HL-60 (cell line): ENCODE results near the gene RLIM.

Experiments used
- POLR2AphosphoS5 ChIP-seq: IDR thresholded peaks from 2 replicates; pipeline ENCODE4 v1.6.1; 2012; ENCODE audit warnings: low read depth
- TF ChIP-seq, protein P1 (sequence below): IDR thresholded peaks from one replicate; pipeline ENCODE4 v1.5.1; 2011; ENCODE audit warnings: low read length, control low read depth, inconsistent platforms; ENCODE audit not compliant: insufficient read depth
- TF ChIP-seq, protein P2 (sequence below): IDR thresholded peaks from 2 replicates; pipeline ENCODE4 v1.6.1; 2012; ENCODE audit warnings: low read depth; ENCODE audit not compliant: insufficient replicate concordance

DNA sequence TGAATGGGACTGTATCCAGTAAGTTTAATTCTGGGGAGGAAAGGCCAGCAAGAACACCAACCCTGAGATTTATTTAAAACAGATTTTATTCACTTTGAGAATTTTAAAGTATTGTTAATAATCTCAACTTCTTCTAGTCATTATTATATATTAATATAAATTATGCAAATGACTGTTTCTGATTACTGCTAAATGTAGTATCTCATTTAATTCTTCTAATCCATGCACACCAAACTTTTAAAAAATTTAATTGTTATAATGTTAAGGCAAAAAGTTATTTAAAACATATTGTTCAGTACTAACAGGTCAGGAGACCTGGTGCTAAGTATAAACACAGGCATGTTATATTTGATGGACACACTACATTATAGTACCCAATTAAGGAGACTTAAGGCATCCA, 8.1 kb downstream of the RLIM start:
- TF ChIP-seq, protein P1, sequence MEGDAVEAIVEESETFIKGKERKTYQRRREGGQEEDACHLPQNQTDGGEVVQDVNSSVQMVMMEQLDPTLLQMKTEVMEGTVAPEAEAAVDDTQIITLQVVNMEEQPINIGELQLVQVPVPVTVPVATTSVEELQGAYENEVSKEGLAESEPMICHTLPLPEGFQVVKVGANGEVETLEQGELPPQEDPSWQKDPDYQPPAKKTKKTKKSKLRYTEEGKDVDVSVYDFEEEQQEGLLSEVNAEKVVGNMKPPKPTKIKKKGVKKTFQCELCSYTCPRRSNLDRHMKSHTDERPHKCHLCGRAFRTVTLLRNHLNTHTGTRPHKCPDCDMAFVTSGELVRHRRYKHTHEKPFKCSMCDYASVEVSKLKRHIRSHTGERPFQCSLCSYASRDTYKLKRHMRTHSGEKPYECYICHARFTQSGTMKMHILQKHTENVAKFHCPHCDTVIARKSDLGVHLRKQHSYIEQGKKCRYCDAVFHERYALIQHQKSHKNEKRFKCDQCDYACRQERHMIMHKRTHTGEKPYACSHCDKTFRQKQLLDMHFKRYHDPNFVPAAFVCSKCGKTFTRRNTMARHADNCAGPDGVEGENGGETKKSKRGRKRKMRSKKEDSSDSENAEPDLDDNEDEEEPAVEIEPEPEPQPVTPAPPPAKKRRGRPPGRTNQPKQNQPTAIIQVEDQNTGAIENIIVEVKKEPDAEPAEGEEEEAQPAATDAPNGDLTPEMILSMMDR = no peak
- no peak for TF ChIP-seq POLR2AphosphoS5
- TF ChIP-seq, protein P2, sequence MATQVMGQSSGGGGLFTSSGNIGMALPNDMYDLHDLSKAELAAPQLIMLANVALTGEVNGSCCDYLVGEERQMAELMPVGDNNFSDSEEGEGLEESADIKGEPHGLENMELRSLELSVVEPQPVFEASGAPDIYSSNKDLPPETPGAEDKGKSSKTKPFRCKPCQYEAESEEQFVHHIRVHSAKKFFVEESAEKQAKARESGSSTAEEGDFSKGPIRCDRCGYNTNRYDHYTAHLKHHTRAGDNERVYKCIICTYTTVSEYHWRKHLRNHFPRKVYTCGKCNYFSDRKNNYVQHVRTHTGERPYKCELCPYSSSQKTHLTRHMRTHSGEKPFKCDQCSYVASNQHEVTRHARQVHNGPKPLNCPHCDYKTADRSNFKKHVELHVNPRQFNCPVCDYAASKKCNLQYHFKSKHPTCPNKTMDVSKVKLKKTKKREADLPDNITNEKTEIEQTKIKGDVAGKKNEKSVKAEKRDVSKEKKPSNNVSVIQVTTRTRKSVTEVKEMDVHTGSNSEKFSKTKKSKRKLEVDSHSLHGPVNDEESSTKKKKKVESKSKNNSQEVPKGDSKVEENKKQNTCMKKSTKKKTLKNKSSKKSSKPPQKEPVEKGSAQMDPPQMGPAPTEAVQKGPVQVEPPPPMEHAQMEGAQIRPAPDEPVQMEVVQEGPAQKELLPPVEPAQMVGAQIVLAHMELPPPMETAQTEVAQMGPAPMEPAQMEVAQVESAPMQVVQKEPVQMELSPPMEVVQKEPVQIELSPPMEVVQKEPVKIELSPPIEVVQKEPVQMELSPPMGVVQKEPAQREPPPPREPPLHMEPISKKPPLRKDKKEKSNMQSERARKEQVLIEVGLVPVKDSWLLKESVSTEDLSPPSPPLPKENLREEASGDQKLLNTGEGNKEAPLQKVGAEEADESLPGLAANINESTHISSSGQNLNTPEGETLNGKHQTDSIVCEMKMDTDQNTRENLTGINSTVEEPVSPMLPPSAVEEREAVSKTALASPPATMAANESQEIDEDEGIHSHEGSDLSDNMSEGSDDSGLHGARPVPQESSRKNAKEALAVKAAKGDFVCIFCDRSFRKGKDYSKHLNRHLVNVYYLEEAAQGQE = no peak
